ENCODE results near the gene PRDM11.

DNA sequence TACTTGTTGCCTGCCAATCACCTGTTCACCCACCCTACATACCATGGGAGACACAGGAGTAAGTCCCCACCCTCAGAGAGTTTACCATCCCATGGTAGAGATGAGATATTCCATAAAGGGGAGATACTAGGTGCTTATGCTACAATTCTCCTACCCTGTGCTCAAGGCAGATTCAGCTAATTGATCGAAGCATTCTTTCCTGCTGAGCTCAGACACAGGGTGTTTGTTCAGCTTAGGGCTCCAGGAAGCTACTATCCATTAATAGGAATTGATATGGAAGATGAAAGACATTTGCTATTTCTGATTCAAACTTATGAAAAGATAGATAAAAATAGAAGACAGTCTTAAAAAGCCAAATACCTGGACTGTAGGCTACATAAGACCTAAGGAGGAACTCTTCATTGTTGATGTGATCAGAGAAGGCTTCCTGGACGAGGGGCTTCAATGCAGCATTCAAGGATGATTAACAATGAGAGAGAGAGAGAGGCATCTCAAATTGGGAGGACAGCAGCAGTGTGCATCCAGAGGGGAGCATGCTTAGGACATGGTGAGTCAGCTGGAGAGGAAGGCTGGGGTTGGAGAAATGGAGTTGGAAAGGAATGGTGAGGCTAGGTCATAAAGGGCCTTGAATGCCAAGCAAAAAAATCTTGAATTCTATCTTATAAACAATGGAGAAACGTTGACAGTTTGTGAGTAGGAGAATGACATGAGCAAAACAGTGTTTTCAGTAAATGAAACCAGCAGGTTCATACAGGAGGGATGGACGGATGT is 124.7 kb downstream of the PRDM11 start:
- TF ChIP-seq, protein P1, sequence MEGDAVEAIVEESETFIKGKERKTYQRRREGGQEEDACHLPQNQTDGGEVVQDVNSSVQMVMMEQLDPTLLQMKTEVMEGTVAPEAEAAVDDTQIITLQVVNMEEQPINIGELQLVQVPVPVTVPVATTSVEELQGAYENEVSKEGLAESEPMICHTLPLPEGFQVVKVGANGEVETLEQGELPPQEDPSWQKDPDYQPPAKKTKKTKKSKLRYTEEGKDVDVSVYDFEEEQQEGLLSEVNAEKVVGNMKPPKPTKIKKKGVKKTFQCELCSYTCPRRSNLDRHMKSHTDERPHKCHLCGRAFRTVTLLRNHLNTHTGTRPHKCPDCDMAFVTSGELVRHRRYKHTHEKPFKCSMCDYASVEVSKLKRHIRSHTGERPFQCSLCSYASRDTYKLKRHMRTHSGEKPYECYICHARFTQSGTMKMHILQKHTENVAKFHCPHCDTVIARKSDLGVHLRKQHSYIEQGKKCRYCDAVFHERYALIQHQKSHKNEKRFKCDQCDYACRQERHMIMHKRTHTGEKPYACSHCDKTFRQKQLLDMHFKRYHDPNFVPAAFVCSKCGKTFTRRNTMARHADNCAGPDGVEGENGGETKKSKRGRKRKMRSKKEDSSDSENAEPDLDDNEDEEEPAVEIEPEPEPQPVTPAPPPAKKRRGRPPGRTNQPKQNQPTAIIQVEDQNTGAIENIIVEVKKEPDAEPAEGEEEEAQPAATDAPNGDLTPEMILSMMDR (conservative IDR thresholded peaks at IDR 0.05): no peak
- TF ChIP-seq EZH2 (IDR thresholded peaks at IDR 0.05; ENCODE audit: low read depth): no peak

Measured in PC-9 (cell line).